Osteocyte (in vitro differentiated cells): ENCODE data around the gene TARP.

Experiments used
- DNase-seq: peaks from one replicate; pipeline ENCODE4 v3.0.0; 2021; ENCODE audit warnings: mixed read lengths; ENCODE audit not compliant: unreplicated experiment; ENCODE audit errors: extremely low spot score
- H3K27ac Mint-ChIP-seq: one replicate; pipeline ENCODE4 v1.8.0; 2021; ENCODE audit warnings: mild to moderate bottlenecking, mixed read lengths; ENCODE audit not compliant: unreplicated experiment
- H3K27me3 Mint-ChIP-seq: one replicate; pipeline ENCODE4 v1.8.0; 2021; ENCODE audit warnings: mixed read lengths; ENCODE audit not compliant: unreplicated experiment
- H3K36me3 Mint-ChIP-seq: one replicate; pipeline ENCODE4 v1.8.0; 2021; ENCODE audit warnings: mixed read lengths; ENCODE audit not compliant: unreplicated experiment
- H3K4me1 Mint-ChIP-seq: one replicate; pipeline ENCODE4 v1.8.0; 2021; ENCODE audit warnings: mixed read lengths; ENCODE audit not compliant: unreplicated experiment
- H3K4me3 Mint-ChIP-seq: one replicate; pipeline ENCODE4 v1.8.0; 2021; ENCODE audit warnings: mild to moderate bottlenecking, moderate library complexity, mixed read lengths; ENCODE audit not compliant: unreplicated experiment
- H3K9me3 Mint-ChIP-seq: one replicate; pipeline ENCODE4 v1.8.0; 2021; ENCODE audit warnings: mixed read lengths; ENCODE audit not compliant: unreplicated experiment
- CTCF ChIP-seq: fragments of 200-600 bp; sonication (generic); IDR thresholded peaks from 2 replicates; pipeline ENCODE4 v1.5.0; 2021; ENCODE audit warnings: antibody characterized with exemption, mild to moderate bottlenecking, moderate library complexity

Gene TARP

GRCh38 chr7:38273286-38273995, at the start of gene TARP:
TSS of gene TARP (minus strand) at chr7:38273636.
- no peak within 1 kb of the TSS for H3K27ac Mint-ChIP-seq
- no peaks in the 10 kb centered on the region for H3K4me1 Mint-ChIP-seq
- no peak within 1 kb of the TSS for H3K4me3 Mint-ChIP-seq
- no peaks in the 10 kb centered on the region for H3K9me3 Mint-ChIP-seq
- DNase-seq, result no peak
- H3K27me3 Mint-ChIP-seq, result peaks cover 11% of the 10 kb centered on the region
- no peak for TF ChIP-seq CTCF
- no peaks in the 10 kb centered on the region for H3K36me3 Mint-ChIP-seq

DNA sequence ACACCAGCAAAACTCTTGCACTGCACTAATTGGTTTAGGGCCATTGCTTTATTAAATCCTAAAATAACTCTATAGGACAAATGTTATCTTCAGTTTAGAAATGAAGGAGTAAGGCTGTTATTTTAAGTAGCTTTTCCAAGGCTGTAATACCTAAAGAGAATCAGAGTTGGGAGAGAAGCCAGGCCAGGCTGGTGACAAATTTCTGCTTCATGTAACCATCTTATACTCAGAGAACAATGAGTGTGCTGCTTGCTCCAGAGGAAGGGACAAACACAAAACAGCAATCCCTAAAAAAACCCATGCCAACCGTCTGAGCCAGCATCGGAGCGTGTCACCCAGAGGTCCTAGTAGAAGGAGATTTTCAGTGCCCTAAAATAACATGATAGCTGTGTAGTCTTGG, 49.7 kb upstream of the TARP start:
- no peak for DNase-seq
- H3K9me3 Mint-ChIP-seq, result no peaks in the 10 kb centered on the region
- TF ChIP-seq CTCF, result no peak
- H3K4me1 Mint-ChIP-seq, result peaks cover 22% of the 10 kb centered on the region
- H3K27ac Mint-ChIP-seq, result no peak overlapping the region
- peaks cover 5% of the 10 kb centered on the region for H3K27me3 Mint-ChIP-seq
- no peak overlapping the region for H3K4me3 Mint-ChIP-seq
- no peaks in the 10 kb centered on the region for H3K36me3 Mint-ChIP-seq

- H3K27me3 Mint-ChIP-seq, result peaks cover 5% of the 10 kb centered on the region
These were observed 49.0 kb upstream of the TARP start for GRCh38 chr7:38322461-38322860.

DNA sequence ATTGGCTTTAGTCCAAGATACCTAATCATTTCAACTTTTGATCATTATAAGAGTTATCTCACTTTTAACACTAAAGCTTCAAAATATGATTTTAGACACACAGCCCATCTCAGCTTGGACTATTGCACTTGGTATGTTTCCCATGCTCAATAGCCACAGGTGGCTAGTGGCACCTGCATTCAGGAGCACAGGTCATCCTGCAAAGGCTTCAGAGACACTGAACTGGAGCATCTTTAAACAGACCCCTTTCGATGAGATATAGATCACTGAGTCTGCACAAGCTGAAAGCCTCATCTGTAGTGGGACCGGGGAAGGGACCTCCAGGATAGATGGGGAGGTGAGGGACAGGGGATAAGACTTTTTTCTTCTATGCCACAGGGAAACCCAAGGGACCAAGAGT, 48.5 kb upstream of the TARP start:
- H3K36me3 Mint-ChIP-seq, result no peaks in the 10 kb centered on the region
- no peak overlapping the region for H3K4me3 Mint-ChIP-seq
- no peaks in the 10 kb centered on the region for H3K9me3 Mint-ChIP-seq
- DNase-seq, result no peak
- peaks cover 22% of the 10 kb centered on the region for H3K4me1 Mint-ChIP-seq
- peaks cover 4% of the 10 kb centered on the region for H3K27me3 Mint-ChIP-seq
- no peak for TF ChIP-seq CTCF
- H3K27ac Mint-ChIP-seq, result no peak overlapping the region

More at GRCh38 chr7:38322461-38322860, 49.0 kb upstream of the TARP start:
- Mint-ChIP-seq H3K4me1 (peaks cover 22% of the 10 kb centered on the region), H3K9me3 (no peaks in the 10 kb centered on the region), H3K4me3 (no peak overlapping the region), H3K36me3 (no peaks in the 10 kb centered on the region), H3K27ac (no peak overlapping the region)
- no peak for TF ChIP-seq CTCF
- no peak for DNase-seq

- Mint-ChIP-seq H3K27ac (peak overlapping the region; percentile 9), H3K4me3 (no peak overlapping the region), H3K4me1 (peaks cover 22% of the 10 kb centered on the region), H3K27me3 (no peaks in the 10 kb centered on the region), H3K36me3 (no peaks in the 10 kb centered on the region), H3K9me3 (no peaks in the 10 kb centered on the region)
- TF ChIP-seq CTCF, result no peak
- DNase-seq, result no peak
These were observed 48.1 kb upstream of the TARP start for GRCh38 chr7:38321515-38321944.
